Stimulated activated CD8-positive, alpha-beta memory T cell treated with anti-CD3 and anti-CD28 coated beads, Interleukin-4, amount 100 ng/mL, for 24 hours (primary cell): ENCODE results near the gene PLCL1.

Experiments
- DNase-seq: peaks from one replicate; pipeline ENCODE4 v3.0.0-alpha.2; 2020; ENCODE audit warnings: low read depth

PLCL1 gene

DNA sequence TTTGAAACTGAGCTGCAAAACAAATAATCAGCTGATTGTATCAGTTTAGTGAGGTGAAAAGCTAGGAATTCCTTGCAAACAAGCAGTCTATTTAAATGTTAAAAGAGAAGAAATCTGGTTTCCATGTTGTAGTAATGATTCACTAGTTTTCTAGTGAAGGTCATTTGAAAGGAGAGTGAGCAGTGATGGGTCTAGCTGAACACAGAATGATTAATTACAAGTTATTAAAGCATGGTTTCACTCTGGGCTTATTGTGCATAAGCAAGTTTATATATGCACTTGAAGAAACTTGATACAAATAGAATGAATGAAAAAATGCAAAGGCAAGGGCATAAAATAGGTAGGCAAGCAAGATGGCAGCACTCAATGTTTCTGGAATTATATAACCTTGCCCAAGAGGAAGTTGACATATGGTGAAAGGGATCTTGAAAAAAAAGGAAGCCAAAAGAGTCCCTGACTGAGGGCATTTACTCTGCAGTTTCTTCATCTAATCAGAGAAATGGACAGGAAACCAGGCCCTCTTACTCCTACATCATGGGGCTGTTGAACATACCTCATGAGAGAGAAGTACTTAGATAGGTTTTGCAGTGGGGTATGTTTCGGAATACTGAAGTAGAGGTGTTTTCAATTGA lies 53.2 kb downstream of the PLCL1 start:
- DNase-seq, result no peak

DNA sequence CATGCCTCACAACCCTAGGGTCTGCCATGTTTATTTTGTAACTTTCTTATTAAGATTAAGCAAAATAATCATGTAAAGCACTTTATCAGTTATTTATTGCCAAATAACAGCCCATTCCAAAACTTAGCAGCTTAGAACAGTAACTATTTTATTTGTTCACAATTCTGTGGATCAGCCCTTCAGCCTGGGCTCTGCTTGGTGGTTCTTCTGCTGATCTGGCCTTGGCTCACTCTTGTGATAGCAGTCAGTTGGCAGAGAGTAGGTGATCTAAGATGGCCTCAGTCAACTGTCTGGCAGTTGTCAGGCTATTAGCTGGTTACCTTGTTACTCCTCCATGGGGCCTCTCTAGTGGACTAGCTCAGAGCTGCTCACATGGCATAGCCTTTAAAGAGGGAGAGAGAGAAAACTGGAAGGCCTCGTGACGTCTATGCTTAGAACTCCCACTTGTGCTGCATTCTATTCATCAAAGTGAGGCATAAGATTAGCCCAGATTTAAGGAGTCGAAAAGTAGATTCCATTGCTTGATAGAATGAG lies 54.3 kb downstream of the PLCL1 start:
- DNase-seq, result no peak

GRCh38 chr2:197862246-197862955 lies 58.0 kb downstream of the PLCL1 start:
- no peak for DNase-seq

- no peak for DNase-seq
Measured at GRCh38 chr2:197863744-197864143, 59.4 kb downstream of the PLCL1 start.

- no peak for DNase-seq
Measured at GRCh38 chr2:197866455-197866854, 62.1 kb downstream of the PLCL1 start.

- DNase-seq, result no peak
Measured at GRCh38 chr2:197867033-197867432, 62.6 kb downstream of the PLCL1 start.

GRCh38 chr2:197867624-197868023 lies 63.2 kb downstream of the PLCL1 start:
- no peak for DNase-seq

DNA sequence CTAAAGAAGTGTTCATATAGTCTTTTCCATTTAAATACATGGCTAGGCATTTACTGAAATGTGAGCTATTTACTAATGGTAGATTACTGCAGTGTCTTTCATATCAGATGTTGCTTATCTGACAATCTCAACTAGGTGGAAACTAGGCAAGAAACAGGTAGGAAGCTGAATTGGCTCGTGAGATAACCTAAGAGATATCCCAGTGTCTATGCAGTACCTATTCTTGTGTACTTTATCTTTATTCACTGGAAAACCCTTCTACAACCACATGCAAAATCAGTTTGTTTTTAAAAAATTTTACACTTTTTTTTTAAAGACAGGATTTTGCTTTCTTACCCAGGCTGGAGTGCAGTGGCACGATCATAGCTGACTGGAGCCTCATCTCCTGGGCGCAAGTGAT lies 63.8 kb downstream of the PLCL1 start:
- no peak for DNase-seq

DNA sequence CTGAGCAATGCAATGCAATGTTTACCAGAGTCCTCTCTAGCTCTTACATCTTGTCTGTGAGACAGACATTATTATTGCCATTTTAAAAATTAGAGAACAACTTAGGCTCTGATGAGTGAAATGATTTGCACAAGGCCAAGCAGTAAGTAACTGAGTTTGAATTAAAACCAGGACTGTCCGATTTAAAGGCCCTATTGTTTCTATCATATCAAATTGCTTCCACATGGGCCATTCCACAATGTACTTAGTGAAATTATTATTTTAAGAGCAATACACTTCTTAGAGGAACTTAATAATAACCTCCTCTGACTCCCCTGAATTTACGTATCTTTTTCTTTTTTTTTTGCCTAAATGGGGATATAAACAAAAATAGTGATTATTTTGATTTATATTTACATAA lies 64.6 kb downstream of the PLCL1 start:
- no peak for DNase-seq

- DNase-seq, result no peak
Measured at GRCh38 chr2:197869501-197870111, 65.2 kb downstream of the PLCL1 start.

DNA sequence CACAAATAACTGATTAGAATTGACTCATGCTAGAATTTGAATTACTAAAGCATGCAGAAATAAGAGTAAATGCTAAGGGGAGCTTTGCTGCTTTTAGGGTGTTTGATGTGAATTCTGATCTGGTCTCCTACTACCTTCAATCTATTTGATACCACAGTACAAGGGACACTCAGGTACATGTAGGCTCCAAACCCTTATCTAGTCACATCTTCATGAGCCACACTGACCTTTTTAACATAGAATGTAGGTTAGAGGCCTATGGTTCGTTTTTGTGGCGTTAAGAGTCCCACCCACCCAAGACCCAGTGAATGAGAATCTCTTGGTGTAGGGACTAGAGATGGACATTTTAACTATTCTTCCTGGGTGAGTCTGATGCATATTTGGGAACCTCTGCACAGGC lies 65.7 kb downstream of the PLCL1 start:
- no peak for DNase-seq

GRCh38 chr2:197871780-197872456 lies 67.5 kb downstream of the PLCL1 start:
- no peak for DNase-seq

- DNase-seq, result no peak
Measured at GRCh38 chr2:197873293-197873701, 68.9 kb downstream of the PLCL1 start.

DNA sequence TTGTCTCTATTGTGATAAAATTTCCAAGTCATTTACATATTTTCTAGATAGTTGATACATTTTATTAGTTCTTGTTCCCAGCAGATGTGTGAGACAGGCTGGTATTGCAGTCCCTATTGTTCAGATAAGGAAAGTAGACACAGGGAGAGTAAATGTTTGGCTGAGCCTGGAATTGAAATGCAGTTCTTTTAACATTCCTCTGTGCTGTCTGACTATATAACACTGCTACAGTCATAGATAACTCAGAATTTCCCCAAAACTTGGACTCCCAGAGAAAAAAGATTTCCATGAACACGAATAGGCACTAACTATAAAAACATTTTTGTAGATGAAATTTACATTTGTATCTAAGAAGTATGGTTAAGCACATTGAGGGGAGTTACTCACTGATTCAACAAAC lies 71.4 kb downstream of the PLCL1 start:
- no peak for DNase-seq

DNA sequence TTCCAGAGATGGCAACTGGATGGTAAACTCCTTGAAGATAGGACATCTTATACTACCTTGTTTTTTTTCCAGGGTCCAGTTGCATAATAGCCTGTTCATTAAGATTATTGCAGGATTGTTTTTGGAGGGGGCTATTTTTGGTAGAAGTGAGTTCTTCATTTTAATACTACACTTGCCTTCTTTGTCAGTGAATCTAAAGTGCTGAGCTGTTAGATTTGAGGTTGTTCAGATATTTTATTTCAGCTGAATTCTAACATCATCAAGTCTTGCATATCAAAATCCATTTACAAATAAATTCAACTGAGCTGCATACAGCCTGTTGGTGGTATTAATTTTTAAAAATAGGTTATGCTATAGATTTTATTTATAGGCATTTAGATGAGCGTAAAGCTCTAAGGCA lies 72.1 kb downstream of the PLCL1 start:
- no peak for DNase-seq

GRCh38 chr2:197877038-197877437 lies 72.6 kb downstream of the PLCL1 start:
- DNase-seq, result no peak

- DNase-seq, result no peak
Measured at GRCh38 chr2:197878792-197879191, 74.4 kb downstream of the PLCL1 start.

DNA sequence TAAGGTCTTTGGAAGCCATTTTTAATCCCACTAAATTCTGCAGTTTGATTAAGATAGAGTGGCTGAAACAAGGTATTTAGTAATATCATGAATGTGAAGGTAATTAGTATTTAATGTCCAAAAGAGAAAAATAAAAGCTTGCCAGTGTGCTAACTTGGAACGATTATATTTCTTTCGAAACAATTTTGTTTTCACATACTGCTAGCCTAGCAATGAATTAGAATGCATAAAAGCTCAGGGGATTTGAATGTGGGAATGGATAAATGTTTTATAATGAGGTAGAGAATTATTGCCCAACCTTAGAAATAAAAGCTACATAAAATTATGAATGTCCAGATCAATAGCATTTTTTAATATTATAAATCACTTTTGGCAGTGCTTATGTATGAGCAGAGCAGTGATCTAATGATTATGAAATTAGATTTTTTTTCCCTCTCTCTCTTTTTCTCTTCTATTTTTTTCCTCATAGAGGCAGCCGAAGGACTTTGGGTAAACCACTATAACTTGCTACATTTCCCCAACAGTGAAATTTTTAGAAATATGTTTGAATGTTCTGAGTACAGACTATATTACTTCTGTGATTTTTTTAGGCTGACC lies 75.5 kb downstream of the PLCL1 start:
- DNase-seq, result no peak

DNA sequence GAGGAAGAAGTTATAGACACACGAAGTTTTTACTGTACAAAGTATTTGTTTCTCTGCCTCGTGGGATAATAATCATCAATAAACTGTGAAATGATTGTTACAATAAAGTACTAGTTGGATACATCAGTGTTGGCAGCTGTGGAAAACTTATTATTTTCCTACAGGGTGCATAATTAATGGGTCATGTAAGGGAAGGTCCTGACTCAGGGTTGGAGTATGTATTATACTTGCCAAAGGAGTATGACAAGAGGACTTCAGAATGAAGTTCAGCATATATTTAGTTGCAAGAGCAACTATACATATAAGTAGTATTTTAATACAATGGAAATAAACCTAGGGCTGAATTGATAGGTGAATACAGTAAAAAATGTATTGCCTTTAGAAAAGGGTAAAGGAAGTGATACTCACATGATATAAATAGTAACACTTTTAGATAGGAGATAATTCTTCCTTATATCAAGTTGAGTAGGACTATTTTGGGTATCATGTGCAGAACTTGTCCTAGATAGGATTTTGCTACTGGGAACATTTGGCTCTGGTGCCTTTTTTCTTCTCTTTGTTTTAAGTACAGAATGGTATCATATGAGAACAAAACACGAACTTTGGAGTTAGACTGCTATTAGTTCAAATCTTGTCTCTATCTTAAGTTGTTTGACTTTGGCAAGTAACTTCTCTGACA lies 79.1 kb downstream of the PLCL1 start:
- DNase-seq, result no peak

GRCh38 chr2:197884252-197884651 lies 79.9 kb downstream of the PLCL1 start:
- no peak for DNase-seq

- DNase-seq, result no peak
Measured at GRCh38 chr2:197885126-197885525, 80.7 kb downstream of the PLCL1 start.

GRCh38 chr2:197885587-197885986 lies 81.2 kb downstream of the PLCL1 start:
- no peak for DNase-seq
